ENCODE results near the gene SH3RF3. TPM values are rescaled to one million over a fixed set of nuclear protein-coding genes. Genes with fewer than 3 reads are reported as not detected.

Gene SH3RF3
- total RNA-seq, 1 donor from 2014 or later: 7.4 TPM

- Histone ChIP-seq H3K4me3 (no peak overlapping the region), H3K9me3 (no peaks in the 10 kb centered on the region), H3K27me3 (no peaks in the 10 kb centered on the region), H3K36me3 (no peaks in the 10 kb centered on the region), H3K4me1 (peaks cover 37% of the 10 kb centered on the region), H3K27ac (peak overlapping the region; percentile 81)
- no peak for TF ChIP-seq CTCF (IDR thresholded peaks at IDR 0.05)
- ATAC-seq: no peak
- peak; percentile 49 for DNase-seq
- intact Hi-C loops (cut with DNase I): no loop called here
Observed at GRCh38 chr2:109332880-109333279, 203.9 kb downstream of the SH3RF3 start.

GRCh38 chr2:109333414-109334210 is 204.6 kb downstream of the SH3RF3 start:
- intact Hi-C loops (cut with DNase I): no loop called here
- DNase-seq (no peak), ATAC-seq (no peak)
- TF ChIP-seq CTCF (IDR thresholded peaks at IDR 0.05): peak; percentile 31
- H3K27ac ChIP-seq: peak overlapping the region; percentile 81
- H3K27me3 ChIP-seq: no peaks in the 10 kb centered on the region
- peaks cover 37% of the 10 kb centered on the region for H3K4me1 ChIP-seq
- no peaks in the 10 kb centered on the region for H3K36me3 ChIP-seq
- no peak overlapping the region for H3K4me3 ChIP-seq
- no peaks in the 10 kb centered on the region for H3K9me3 ChIP-seq

GRCh38 chr2:109335631-109336176 is 206.7 kb downstream of the SH3RF3 start:
- no peak overlapping the region for H3K27ac ChIP-seq
- H3K36me3 ChIP-seq: no peaks in the 10 kb centered on the region
- ATAC-seq: no peak
- H3K4me3 ChIP-seq: no peak overlapping the region
- no peak for TF ChIP-seq CTCF (IDR thresholded peaks at IDR 0.05)
- intact Hi-C loops (cut with DNase I): no loop called here
- H3K4me1 ChIP-seq: peaks cover 47% of the 10 kb centered on the region
- H3K27me3 ChIP-seq: no peaks in the 10 kb centered on the region
- DNase-seq: no peak
- no peaks in the 10 kb centered on the region for H3K9me3 ChIP-seq

GRCh38 chr2:109336296-109336695 is 207.3 kb downstream of the SH3RF3 start:
- Histone ChIP-seq H3K4me3 (no peak overlapping the region), H3K27me3 (no peaks in the 10 kb centered on the region), H3K4me1 (peaks cover 44% of the 10 kb centered on the region), H3K9me3 (no peaks in the 10 kb centered on the region), H3K27ac (no peak overlapping the region), H3K36me3 (no peaks in the 10 kb centered on the region)
- intact Hi-C loops (cut with DNase I): no loop called here
- ATAC-seq (no peak), DNase-seq (no peak)
- no peak for TF ChIP-seq CTCF (IDR thresholded peaks at IDR 0.05)

GRCh38 chr2:109337221-109337620 is 208.2 kb downstream of the SH3RF3 start:
- Histone ChIP-seq H3K27me3 (no peaks in the 10 kb centered on the region), H3K27ac (no peak overlapping the region), H3K4me3 (no peak overlapping the region), H3K4me1 (peaks cover 35% of the 10 kb centered on the region), H3K36me3 (no peaks in the 10 kb centered on the region), H3K9me3 (no peaks in the 10 kb centered on the region)
- intact Hi-C loops (cut with DNase I): no loop called here
- TF ChIP-seq CTCF (IDR thresholded peaks at IDR 0.05): no peak
- no peak for ATAC-seq
- no peak for DNase-seq
